HG02885 (cell line): ENCODE measurements around the gene TMED7.

Experiments
- ATAC-seq: cut with Tn5 transposase; IDR thresholded peaks from one replicate; pipeline ENCODE4 v1.9.1; 2021; ENCODE audit warnings: mild to moderate bottlenecking; ENCODE audit not compliant: unreplicated experiment, poor library complexity

Gene TMED7

DNA sequence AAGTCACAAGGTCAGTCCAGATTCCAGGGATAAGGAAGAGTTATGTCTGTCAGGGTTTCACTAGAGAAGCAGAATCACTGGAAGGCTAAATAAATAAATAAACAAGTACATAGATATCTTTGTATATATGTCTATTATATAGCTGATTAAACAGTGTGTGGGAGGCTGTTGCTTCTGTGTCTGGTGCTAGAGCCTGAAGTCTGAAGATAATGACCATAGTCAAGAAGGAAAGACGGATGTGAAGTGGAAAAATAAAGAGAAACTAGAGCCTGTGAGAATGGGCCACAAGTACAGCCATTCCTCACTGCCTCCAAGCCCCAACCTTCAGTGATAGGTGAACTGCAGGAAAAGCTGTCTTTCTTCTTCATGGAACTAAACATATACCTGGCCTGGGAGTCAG lies 4.1 kb upstream of the TMED7 start:
- no peak for ATAC-seq

DNA sequence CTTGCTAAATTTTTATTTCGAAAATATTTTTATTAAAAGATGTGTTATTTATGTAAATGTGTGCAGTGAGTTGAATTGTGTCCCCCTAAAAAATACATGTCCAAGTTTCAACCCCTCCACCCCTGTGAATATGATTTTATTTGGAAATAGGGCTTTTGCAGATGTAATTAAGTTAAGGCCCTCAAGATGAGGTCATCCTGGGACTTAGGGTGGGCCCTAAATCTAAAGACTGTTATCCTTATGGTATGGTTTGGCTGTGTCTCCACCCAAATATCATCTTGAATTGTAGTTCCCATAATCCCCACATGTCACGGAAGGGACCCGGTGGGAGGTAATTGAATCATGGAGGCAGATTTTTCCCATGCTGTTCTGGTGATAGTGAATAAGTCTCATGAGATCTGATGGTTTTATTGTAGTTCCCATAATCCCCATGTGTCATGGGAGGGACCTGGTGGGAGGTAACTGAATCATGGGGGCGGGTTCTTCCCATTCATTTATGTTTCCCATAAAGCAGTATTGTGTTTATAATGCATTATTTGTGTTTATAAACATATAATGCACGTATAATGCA lies 1.5 kb upstream of the TMED7 start:
- ATAC-seq = no peak

DNA sequence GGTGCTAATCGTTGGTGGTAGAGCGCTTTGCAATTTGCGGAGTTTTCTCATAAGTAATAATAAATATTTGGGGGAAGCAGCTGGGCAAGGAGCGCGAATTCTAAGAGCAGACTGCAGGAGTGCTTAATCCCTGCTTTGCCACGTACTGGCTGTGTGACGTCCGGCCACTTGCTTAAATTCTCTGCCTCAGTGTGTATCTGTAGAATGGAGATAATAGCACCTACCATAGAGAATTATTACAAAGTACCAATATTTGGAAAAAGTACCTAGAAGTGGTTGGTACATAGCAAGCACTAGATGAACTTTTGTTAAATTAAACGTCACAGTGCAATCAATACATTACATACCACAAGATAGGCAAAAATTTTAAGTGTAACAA lies 598 bp upstream of the TMED7 start:
- peak; percentile 37 for ATAC-seq

DNA sequence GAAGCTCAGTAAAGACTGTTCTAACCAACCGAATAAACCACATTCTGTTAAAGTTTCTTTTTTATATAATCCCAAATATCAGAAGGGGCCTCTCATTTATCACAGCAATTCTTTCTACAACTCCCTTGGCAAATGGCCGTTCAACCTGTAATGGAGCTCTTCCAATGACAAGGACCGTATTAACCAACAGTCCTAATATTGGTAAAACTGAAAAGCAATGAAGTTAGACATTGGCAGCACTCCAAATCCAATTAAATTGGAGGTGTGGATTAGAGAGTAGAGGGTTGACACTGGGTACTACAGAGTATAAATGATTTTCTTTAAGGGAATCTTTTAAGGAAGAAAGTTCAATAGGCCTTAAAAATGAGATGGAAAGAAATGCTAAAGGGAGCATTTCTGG lies 842 bp downstream of the TMED7 start:
- no peak for ATAC-seq

DNA sequence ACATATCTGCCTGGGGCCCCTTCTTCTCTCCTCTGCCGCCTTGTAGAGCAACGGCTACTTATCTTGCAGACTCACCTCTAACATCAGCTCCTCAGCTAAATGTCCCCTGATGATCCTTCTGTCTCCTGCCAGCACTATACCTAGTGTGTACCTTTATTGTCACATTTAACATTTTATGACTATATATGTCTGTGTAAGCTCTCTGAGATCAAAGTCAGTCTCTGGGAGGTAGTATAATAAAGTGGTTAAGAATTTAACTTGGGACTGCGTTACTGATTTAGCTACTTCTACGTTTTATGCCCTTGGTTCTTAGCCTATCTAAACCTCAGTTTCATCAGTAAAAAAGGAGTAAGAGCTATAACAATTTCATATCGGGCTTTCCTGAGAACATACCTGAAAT lies 2.2 kb downstream of the TMED7 start:
- no peak for ATAC-seq

DNA sequence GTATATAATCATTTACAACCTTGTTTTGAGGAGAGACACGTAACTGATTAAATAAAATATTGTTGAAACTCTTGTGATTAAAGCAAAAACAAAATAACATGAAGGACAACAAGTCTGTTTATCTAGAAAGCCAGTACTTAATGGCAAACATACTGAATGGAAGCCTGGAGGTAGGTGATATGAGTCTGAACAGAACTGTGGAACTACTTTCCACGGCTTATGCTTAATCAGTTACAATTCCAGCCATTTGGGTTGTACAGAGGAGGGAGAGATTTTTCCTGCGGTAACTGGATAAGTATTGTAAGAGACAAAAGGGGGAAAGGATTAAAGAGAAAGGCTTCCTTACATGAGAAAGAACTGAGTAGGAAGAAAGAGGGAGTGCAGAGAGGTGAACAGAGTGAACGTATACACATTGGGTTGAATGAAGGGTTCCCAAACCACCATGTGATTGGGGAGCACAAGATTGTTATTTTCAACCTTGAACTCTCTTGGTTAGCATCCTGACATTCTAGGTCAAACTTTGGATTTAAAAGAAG lies 4.4 kb downstream of the TMED7 start:
- no peak for ATAC-seq

DNA sequence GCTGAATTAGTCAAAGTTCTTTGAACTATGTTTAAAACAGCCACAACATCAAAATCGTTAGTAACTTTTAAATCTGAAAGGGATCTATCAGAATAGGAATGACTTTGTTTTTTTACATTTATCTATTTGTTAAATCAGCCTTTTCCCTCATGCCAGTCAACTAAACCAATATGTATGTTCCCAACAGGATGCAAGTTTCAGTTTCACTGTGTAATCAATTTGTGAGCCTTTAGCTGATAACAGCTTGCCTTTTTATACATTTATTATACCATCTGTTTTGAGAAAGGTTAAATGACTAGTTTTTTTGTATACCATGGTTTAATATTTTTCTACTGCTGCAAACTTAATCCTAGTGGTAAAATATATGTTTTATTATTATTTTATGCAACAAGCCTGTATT lies 8.9 kb downstream of the TMED7 start:
- no peak for ATAC-seq

DNA sequence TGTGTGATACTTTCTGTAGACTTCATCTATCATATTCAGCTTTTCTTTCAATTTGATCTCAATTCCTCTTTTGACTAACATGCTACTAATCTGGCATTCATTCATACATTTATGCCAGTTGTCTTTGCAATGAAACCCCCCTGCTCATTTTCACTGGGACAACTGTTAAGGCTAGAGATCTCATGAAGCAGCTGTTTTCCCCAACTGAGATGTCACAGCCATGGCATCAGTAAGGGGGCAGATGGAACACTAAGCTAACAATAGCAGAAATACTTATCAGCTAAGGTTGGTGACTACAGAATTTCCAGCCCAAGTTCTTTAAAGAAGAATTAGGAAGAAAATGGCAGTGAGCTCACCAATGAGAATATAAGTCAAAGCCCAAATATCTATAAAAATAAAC lies 9.4 kb downstream of the TMED7 start:
- ATAC-seq = no peak

DNA sequence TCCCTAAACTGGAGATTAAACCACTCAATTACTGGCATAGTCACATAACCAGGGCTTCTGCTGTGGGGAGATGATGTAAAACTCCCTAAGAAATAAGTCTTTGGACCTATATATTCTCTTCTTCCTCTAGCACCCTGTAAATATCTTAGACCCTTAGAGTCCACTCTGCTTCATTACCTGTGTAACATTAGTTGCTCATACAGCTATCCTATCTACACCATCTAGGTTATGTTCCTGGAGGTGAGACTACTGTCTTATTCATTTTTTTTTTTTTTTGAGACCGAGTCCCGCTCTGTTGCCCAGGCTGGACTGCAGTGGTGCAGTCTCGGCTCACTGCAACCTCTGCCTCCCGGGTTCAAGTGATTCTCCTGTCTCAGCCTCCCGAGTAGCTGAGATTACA lies 14.0 kb downstream of the TMED7 start:
- ATAC-seq = no peak

DNA sequence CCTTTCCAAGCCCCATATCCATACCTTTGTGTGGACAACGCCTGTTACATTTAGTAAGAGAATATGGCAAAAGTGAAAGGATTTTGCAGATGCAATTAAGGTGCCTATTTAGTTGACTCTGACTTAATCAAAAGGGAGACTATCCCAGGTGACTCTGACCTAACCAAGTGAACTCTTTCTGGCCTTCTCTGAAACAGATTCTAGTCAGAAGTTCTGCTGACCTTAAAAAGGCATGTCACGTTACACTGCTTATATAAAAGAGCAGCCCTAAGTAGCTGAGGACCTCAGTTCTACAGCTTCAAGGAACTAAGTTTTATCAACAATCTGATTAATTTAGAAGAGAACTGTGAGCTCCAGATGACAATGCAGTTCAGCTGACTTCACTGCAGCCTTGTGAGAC lies 17.9 kb downstream of the TMED7 start:
- ATAC-seq = no peak

DNA sequence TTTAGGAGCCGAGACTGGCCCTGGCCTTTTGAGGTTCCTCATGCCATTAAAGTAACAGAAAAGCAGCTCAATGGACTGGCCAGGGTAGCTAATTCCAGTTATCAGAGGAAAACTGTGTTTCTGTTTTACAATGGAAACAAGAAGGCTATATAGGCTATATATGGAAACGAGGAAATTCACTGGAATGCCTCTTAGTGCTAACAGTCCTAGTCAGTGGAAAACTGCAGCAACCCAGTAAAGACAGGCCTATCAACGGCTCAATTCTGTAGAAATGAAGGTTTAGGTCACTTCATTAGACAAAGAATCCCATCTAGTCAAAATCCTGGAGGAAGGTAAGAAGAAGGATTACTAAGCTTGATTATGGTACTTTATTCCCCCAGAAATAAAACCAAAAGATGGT lies 20.4 kb downstream of the TMED7 start:
- ATAC-seq = no peak

DNA sequence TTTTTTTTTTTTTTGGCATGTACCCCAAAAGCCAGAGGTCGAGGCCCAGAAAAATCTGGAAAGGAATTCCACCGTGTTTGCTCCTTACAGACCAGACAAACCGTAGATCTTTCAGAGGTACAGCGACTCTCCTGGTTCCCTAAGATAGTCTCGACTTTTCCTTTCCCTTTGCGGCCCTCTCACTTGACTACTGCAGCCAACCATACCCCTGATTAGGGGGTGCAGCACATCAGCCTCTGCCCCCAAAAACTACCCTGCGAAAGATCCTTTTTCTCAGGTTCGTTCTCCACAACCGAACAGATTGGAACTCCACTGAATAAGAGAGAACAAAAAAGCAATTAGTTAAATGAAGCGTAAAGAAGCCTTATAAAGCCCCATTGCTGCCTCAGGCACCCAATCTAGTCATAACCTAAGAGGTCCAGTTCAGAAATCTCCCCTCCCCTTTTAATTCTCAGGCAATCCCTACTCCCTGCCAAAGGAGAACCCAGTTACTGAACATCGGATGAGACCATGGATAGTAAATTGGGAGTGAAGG lies 23.2 kb downstream of the TMED7 start:
- ATAC-seq = peak; percentile 4

DNA sequence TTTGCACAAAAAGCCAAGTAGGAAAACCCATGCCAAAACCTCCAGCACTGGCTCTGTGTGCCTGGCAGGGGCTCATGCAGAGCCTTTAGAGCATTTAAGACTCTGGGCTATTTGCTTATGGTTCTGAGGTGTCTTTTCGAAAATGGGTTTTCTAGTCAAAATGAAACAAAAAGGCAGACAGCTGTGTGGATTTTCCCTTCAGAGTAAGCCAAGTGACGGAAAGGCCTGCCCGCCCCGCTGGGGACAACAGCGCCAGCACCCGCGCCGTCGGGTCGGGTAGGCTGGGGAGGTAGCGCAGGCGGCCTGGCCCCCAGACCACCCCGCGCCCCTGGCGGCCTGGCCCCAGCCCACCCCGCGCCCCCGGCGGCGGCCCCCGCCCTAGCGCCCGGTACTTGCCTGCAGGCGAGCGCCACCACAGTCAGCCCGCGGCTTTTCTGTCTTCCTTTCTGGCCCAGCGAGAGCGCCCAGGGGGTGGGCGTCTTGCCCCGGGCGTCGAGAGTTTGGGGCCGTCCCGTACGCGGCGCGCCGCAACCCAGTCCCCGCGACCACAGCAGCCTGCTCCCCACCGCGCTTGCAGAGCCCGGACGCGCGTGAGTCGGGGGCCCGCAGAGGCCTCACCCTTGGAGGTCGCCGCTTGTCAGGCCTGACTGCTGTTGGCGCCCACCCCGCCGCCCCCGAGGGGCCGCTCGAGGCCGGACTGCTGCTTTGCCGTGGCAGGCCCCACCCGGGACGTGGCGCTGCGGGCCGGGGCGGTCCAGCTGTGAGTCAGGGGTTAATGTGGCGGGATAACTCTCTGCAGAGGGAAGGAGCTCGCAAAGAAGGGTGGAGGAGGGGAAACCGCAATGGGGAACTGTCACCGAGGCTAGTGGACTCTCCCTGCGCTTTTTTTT lies 23.9 kb downstream of the TMED7 start, which contains the start of gene TICAM2:
Gene TICAM2, minus strand, starts transcription at position 779 of the 890 bp plus-strand sequence. CDS start 21,223 bp downstream, outside the sequence.
- peak; percentile 76 for ATAC-seq

DNA sequence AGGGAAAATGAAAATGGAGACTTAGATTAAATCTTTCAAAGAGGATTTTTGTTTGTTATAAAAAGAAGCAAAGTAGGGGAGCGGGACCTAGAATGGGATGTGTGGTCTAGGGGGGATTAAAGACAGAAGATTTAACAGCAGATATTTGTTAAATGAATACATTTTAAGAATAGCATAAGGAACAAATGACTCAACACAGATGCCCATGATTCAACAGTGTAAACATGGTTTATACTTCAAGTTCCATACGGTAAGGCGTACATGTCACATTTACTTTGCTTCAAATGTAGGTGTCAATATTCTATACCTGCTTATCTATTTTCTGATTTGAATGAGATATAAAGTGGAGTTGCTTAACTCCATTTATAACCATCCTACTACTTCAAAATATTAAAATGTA lies 25.1 kb downstream of the TMED7 start:
- no peak for ATAC-seq

DNA sequence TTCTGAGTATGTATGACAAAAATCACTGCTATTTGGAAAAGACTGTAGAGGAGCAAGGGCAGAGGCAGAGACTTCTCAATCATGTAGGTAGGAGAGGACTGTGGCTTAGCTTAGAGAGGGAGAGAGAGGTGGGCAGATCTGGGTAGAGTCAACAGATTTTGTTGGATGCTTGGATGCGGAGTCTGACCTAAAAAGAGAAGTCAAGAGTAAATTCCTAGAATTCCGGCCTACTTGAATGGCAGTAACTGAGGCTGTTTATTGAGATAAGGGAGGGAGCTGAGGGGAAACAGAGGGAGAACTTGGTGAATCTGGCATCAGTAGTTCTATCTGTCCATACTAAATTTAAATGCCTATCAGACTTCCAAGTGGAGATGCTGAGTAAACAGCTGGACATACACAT lies 25.9 kb downstream of the TMED7 start:
- ATAC-seq = no peak

DNA sequence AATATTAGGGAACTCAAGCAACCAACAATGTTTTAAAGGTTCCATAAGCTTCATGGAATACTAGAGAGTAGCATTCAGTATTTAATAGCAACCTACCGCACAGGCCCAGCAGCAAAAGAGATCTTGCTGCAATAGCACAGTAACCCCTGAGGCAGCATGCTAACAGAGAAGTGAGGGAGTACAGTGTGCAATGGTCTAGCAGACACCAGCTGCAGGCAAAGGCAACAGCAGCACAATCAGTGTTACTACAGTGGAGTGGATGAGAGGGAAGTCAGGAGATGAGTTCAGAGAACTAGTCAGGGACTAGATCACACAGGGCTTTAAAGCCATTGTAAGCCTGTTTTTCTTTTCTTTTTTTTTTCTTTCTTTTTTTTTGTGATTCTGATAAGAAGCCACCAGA lies 26.3 kb downstream of the TMED7 start:
- ATAC-seq = peak; percentile 51

DNA sequence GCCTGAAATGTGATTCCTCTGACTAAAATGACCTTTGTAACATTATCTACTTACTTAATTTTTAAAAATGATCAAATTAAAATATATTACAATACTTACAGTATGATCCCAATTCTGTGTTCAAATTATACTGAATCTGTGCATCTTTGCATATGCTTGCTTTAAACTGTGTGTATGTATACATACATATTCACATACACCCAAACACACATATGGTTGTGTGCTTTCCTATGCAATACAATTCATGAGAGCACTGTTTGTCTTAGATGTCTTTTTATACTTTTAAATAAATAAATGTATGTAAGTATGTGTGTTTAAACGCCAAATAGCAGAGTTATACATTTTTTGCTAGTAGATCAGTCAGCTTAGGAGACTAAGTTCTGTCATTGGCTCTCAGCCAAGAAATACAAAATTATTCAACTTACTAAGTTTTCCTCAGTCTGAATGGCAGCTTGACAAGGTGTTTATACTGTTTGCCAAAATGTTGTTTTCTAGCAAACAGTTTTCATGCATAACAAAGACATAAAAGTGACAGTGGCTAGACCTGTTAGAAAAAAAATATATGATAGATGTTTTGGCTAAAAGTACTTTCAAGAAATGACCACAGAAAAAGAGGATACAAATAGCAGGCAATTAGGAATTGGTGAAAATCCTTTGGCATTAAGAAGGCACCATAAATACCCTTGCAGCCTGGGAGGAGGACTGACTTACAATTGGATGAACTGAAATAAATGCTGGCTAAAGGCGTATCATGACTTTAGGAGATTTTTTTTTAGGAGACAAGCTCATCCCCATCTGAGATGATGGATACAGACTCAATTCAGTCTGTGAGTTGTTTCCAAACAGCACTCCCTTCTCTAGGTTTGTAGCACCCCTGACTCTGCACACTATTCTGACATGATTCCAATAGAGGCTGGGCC lies 31.4 kb downstream of the TMED7 start:
- no peak for ATAC-seq

DNA sequence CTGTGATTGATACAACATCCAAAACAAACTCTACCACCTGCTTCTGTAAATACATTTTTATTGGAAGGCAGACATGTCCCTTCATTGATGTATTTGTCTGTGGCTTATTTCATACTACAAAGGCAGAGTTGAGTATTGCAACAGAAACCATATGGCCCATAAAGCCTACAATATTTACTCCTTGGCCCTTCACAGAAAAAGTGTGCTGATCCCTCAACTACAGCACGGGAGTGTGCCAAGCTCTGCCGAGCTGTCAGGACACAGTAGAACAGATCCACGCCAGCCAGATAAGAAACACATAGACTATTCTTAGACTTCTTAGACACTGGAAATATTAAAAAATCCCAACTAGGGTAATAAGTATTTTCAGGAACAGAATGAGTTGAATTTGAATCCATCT lies 36.8 kb downstream of the TMED7 start:
- ATAC-seq = no peak

DNA sequence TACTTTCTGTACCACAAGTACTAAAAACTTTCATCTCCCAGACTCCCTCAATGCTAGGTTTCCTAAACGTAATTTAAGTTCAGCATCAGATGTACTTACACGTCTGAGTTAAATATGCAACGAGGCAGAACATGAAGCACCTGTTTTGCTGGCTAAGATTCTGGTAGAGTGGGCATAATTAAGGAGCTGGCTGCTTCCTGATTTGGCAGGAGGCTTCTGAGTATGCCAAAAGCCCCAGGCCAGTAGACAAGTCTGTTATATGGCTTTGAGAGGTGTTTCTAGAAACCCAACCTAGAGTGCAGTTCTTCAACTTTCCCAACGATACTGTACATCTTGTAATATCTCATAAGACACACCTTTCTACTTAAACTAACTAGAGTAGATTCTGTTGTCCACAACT lies 37.2 kb downstream of the TMED7 start:
- no peak for ATAC-seq

DNA sequence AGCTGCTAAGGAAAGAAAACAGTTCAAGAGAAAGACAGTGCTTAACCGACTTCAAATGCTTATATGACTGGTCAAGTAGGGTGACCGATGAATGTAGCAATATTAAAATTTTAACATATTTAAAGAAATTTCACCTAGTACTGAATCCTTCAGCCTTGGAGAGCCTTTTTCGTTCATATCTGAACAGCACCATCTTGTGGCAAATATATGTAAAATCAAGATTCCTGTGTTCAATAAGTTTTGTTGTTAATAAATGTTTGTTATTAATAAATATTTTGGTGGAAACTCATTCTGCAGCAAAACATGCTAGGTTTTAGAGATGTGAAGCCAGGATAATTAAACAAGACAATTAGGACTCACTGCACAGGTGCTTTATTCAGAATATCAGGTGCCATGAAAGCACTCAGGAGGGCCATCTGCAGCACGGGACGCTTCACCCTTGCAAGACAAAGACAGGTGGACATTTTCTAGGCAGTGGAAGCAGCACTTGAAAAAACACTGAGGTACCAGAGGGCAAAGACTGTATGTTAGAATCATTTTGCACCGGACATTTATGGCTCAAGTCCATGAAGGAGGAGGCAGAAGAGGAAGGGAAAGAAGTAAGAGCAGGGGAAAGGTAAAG lies 39.2 kb downstream of the TMED7 start:
- ATAC-seq = peak; percentile 55
